ENCODE data around the gene CPVL. TPM values are rescaled to one million over a fixed set of nuclear protein-coding genes. Genes with fewer than 3 reads are reported as not detected.

CPVL gene
- total RNA-seq (2014; rRNA removed; shearing (Covaris generic)) (33.3 and 37.8 TPM in 2 replicates), polyA plus RNA-seq (2016; fragmentation: Nextera tagmentation; extraction: Ambion mirVana) (31.9 and 36.5 TPM in 2 replicates)
- long read RNA-seq, transcript CPVL-201 (13 exons, 2,091 nt): major isoform, 25 of 40 reads
- long read RNA-seq, partial matches to known transcripts: 8 of 40 reads
- long read RNA-seq, other reads (novel, unspliced or antisense): 4 of 40 reads

GRCh38 chr7:29146057-29146706 is at the start of gene CPVL:
Gene CPVL, minus strand, starts transcription at chr7:29146537. Its CDS starts 25,476 bp downstream, at chr7:29121061.
- H3K4me1 ChIP-seq (ENCODE audit: insufficient read depth): peaks cover 13% of the 10 kb centered on the region
- peak within 1 kb of the TSS; percentile 97 for H3K4me3 Mint-ChIP-seq

More at GRCh38 chr7:29146057-29146706, at the start of gene CPVL:
- H3K27me3 Mint-ChIP-seq (ENCODE audit: insufficient read depth, low read depth, poor library complexity): peaks cover 16% of the 10 kb centered on the region
- Histone ChIP-seq H3K4me3 (peak within 1 kb of the TSS; percentile 88), H4K20me1 (replicated peaks; ENCODE audit: insufficient read depth) (no peaks in the 10 kb centered on the region), H2AFZ (peak within 1 kb of the TSS; percentile 99), H3K79me2 (replicated peaks; ENCODE audit: insufficient read depth) (no peaks in the 10 kb centered on the region), H3K27ac (ENCODE audit: low read depth) (no peak within 1 kb of the TSS), H3K27me3 (ENCODE audit: insufficient read depth) (peaks cover 20% of the 10 kb centered on the region), H3K36me3 (ENCODE audit: insufficient read depth) (no peaks in the 10 kb centered on the region), H3K9me2 (ENCODE audit: insufficient read depth) (no peaks in the 10 kb centered on the region), H3K4me2 (peak within 1 kb of the TSS; percentile 97), H3F3A (replicated peaks; ENCODE audit: low read depth) (no peaks in the 10 kb centered on the region)
- ATAC-seq (peak; percentile 94), DNase-seq (ENCODE audit: low spot score) (peak; percentile 76)
- peak within 1 kb of the TSS; percentile 33; the same call in 1 of the 2 replicates for H3K27ac Mint-ChIP-seq
- no peaks in the 10 kb centered on the region for H3K36me3 Mint-ChIP-seq (ENCODE audit: low read depth)
- no peaks in the 10 kb centered on the region for H3K9me3 Mint-ChIP-seq
- TF ChIP-seq STAT1 (IDR thresholded peaks at IDR 0.05; ENCODE audit: unreplicated experiment): no peak
- peak; percentile 79 for TF ChIP-seq POLR2AphosphoS5 (IDR thresholded peaks at IDR 0.05; ENCODE audit: low read depth)
- peak; percentile 10; the same call in 1 of the 2 replicates for TF ChIP-seq CREB1 (CRISPR knock-in tag; IDR thresholded peaks at IDR 0.05; ENCODE audit: low read depth)
- TF ChIP-seq, protein P1, sequence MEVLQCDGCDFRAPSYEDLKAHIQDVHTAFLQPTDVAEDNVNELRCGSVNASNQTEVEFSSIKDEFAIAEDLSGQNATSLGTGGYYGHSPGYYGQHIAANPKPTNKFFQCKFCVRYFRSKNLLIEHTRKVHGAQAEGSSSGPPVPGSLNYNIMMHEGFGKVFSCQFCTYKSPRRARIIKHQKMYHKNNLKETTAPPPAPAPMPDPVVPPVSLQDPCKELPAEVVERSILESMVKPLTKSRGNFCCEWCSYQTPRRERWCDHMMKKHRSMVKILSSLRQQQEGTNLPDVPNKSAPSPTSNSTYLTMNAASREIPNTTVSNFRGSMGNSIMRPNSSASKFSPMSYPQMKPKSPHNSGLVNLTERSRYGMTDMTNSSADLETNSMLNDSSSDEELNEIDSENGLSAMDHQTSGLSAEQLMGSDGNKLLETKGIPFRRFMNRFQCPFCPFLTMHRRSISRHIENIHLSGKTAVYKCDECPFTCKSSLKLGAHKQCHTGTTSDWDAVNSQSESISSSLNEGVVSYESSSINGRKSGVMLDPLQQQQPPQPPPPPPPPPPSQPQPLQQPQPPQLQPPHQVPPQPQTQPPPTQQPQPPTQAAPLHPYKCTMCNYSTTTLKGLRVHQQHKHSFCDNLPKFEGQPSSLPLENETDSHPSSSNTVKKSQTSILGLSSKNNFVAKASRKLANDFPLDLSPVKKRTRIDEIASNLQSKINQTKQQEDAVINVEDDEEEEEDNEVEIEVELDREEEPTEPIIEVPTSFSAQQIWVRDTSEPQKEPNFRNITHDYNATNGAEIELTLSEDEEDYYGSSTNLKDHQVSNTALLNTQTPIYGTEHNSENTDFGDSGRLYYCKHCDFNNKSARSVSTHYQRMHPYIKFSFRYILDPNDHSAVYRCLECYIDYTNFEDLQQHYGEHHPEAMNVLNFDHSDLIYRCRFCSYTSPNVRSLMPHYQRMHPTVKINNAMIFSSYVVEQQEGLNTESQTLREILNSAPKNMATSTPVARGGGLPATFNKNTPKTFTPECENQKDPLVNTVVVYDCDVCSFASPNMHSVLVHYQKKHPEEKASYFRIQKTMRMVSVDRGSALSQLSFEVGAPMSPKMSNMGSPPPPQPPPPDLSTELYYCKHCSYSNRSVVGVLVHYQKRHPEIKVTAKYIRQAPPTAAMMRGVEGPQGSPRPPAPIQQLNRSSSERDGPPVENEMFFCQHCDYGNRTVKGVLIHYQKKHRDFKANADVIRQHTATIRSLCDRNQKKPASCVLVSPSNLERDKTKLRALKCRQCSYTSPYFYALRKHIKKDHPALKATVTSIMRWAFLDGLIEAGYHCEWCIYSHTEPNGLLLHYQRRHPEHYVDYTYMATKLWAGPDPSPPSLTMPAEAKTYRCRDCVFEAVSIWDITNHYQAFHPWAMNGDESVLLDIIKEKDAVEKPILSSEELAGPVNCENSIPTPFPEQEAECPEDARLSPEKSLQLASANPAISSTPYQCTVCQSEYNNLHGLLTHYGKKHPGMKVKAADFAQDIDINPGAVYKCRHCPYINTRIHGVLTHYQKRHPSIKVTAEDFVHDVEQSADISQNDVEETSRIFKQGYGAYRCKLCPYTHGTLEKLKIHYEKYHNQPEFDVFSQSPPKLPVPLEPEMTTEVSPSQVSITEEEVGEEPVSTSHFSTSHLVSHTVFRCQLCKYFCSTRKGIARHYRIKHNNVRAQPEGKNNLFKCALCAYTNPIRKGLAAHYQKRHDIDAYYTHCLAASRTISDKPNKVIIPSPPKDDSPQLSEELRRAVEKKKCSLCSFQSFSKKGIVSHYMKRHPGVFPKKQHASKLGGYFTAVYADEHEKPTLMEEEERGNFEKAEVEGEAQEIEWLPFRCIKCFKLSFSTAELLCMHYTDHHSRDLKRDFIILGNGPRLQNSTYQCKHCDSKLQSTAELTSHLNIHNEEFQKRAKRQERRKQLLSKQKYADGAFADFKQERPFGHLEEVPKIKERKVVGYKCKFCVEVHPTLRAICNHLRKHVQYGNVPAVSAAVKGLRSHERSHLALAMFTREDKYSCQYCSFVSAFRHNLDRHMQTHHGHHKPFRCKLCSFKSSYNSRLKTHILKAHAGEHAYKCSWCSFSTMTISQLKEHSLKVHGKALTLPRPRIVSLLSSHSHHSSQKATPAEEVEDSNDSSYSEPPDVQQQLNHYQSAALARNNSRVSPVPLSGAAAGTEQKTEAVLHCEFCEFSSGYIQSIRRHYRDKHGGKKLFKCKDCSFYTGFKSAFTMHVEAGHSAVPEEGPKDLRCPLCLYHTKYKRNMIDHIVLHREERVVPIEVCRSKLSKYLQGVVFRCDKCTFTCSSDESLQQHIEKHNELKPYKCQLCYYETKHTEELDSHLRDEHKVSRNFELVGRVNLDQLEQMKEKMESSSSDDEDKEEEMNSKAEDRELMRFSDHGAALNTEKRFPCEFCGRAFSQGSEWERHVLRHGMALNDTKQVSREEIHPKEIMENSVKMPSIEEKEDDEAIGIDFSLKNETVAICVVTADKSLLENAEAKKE (CRISPR knock-in tag; IDR thresholded peaks at IDR 0.05): no peak
- peaks cover 14% of the 10 kb centered on the region; the same call in 2 of the 3 replicates for H3K4me1 Mint-ChIP-seq
